Measurements from ENCODE around the gene LRRC27. TPM values are rescaled to one million over a fixed set of nuclear protein-coding genes. Genes with fewer than 3 reads are reported as not detected.

The LRRC27 gene
- polyA plus RNA-seq, 4 donors: 23.2 to 40.2 (median 26.1) TPM

GRCh38 chr10:132397671-132398565, 65.9 kb downstream of the LRRC27 start:
- no peak for DNase-seq (ENCODE audit: low read depth in 4 of 4, low spot score in 3 of 4)

GRCh38 chr10:132398566-132398991, 66.6 kb downstream of the LRRC27 start:
- DNase-seq (ENCODE audit: low read depth in 4 of 4, low spot score in 3 of 4): no peak

- no peak for DNase-seq (ENCODE audit: low read depth in 4 of 4, low spot score in 3 of 4)
Observed at GRCh38 chr10:132399117-132400035, 67.4 kb downstream of the LRRC27 start.

- no peak for DNase-seq (ENCODE audit: low read depth in 4 of 4, low spot score in 3 of 4)
Observed at GRCh38 chr10:132400041-132400546, 68.1 kb downstream of the LRRC27 start.

- DNase-seq (ENCODE audit: low read depth in 4 of 4, low spot score in 3 of 4): no peak
Observed at GRCh38 chr10:132400547-132401151, 68.7 kb downstream of the LRRC27 start.

GRCh38 chr10:132401401-132402118, 69.6 kb downstream of the LRRC27 start:
- no peak for DNase-seq (ENCODE audit: low read depth in 4 of 4, low spot score in 3 of 4)

DNA sequence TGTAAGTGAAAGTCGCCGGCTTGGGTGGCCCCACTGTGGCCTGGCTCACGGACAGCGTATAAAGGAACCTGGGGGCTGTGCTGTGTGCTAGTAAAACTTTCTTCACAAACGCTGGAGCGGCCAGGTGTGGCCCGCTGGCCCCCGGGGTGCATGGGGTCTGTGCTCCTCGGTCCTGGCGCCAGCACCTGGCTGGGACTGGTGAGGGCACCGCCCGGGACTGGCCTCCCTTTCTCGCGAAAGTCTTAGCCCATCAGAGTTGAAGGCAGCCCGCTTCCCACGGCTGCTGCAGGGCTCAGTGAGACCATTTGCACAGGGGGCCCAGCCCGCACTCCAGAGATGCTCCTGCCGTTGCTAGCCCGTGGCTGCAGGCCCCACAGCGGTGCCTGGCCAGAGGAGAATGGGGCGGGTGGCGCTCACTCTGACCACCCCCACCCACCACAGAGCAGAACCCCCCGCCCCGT, 70.8 kb downstream of the LRRC27 start:
- DNase-seq (ENCODE audit: low read depth in 4 of 4, low spot score in 3 of 4): no peak

GRCh38 chr10:132403511-132404168, 71.6 kb downstream of the LRRC27 start:
- DNase-seq (ENCODE audit: low read depth in 4 of 4, low spot score in 3 of 4): no peak

DNA sequence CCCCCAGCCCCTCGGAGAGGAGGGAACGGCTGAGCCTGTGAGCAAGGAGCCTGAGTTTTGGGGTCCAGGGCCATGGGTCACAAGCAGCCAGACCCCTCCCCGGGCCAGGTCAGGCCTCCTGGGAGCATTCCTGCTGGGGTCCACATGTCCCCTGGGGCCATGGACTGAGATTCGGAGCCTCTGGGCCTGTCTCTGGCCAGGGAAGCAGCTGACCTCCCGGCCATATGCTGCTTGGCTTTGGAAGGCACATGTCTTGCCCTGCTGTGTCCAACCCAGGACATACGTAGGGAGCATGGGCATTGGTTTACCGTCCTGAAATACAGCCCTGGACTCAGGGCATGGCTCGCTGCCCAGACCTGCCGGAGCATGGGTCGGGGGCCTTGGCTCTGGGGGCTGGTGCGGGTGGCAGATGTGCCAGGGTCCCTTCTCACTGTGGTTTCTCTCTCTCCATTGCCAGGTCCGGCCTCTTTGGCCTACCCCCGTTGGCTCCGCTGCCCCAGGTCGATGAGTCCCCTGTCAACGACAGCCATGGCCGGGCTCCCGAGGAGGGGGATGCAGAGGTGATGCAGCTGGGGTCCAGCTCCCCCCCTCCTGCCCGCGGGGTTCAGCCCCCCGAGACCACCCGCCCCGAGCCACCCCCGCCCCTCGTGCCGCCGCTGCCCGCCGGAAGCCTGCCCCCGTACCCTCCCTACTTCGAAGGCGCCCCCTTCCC, 72.3 kb downstream of the LRRC27 start:
- DNase-seq (ENCODE audit: low read depth in 4 of 4, low spot score in 3 of 4): no peak

DNA sequence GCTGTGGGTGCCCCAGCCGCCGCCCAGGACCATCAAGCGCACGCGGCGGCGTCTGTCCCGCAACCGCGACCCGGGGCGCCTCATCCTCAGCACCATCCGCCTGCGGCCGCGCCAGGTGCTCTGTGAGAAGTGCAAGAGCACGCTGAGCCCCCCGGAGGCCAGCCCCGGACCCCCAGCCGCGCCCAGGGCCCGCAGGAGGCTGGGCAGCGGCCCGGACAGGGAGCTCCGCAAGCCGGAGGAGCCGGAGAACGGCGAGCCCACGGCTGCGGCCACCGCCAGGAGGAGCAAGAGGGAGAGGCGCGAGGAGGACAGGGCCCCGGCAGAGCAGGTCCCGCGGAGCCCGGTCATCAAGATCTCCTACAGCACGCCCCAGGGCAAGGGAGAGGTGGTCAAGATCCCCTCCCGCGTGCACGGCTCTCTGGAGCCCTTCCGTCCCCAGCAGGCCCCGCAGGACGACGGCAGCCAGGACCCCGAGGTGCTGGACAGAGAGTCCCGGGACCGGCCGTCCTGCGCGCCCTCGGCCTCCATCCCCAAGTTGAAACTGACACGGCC, 73.0 kb downstream of the LRRC27 start:
- no peak for DNase-seq (ENCODE audit: low read depth in 4 of 4, low spot score in 3 of 4)

DNA sequence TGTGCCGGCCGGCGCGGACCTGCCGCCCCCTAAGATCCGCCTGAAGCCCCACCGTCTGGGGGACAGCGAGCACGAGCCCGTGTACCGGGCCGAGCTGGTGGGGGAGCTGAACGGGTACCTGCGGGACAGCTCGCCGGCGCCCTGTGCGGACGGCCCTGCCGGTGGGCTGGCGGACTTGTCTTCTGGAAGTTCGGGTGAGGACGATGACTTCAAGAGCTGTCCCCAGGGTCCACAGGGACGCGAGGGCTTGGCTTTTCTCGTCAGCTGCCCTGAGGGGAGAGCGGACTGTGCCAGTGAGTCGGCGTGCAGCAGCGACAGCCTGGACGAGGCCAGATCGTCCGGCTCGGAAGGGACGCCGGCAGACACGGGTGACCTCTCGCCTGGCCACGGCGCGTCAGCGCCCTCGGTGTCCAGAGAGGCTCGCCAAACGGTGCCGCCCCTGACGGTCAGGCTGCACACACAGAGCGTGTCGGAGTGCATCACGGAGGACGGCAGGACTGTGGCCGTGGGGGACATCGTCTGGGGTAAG, 73.5 kb downstream of the LRRC27 start:
- no peak for DNase-seq (ENCODE audit: low read depth in 4 of 4, low spot score in 3 of 4)

DNA sequence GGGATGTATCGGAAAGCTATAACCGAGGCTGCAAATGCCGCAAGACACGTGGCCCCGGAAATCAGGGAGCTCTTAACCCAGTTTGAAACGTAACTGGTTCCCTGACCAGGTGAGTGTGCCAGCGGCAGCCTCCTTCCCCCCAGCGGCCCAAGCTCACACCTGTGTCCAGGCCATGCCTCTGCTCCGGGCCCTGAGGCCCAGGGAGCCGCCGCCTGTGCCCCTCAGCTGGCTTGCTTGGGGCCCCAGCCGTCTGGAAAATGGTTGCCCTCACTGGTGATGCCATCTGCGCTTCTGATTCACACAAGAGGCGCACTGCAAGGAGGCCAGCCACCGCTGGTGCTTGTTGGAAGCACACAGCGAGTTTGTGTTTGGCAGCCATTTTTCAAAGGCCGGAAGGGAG, 74.2 kb downstream of the LRRC27 start:
- DNase-seq (ENCODE audit: low read depth in 4 of 4, low spot score in 3 of 4): no peak

DNA sequence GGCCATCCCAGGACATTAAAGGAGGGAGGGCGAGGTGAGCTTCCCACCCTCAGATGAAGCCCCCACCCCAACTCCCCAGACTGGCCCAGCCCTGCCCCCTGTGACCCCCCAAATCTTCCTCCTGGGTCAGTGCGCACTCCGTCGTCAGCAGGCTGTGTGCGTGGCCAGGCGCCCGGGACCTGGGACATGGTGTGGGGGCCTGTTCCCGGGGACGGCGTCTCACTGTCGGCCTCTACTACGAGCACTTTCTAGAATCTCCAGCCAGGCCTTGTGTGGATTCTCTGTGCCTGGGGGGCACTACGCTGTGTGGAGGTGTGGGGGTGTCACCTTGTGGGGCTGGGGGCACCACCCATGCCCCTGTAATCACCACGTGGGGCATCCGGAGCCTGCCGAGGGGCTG, 74.8 kb downstream of the LRRC27 start:
- DNase-seq (ENCODE audit: low read depth in 4 of 4, low spot score in 3 of 4): no peak

GRCh38 chr10:132407243-132407746, 75.3 kb downstream of the LRRC27 start:
- no peak for DNase-seq (ENCODE audit: low read depth in 4 of 4, low spot score in 3 of 4)

DNA sequence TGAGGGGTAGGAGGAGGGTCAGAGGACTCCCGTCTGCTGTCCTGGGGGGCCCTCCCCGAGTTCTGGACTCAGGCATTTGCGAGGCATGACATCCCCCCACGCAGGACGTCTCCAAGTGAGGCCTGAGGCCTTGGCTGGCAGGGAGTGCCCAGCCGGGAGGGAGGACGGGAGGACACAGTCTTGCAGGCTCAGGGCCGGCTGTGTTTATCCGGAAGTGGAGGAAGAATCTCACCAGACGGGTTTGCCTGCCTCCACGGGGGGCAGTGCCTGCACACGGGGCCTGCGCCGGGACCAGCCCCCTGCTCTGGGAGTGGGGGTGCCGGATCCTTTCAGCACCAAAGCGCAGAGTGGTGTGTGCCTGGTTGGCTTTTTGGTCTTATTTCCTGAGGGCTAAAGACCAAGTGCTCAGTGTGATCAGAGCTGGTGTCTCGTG, 75.9 kb downstream of the LRRC27 start:
- peak in 3 of 4 donors; percentile 73 to 86 (median 79) for DNase-seq (ENCODE audit: low read depth in 4 of 4, low spot score in 3 of 4)

DNA sequence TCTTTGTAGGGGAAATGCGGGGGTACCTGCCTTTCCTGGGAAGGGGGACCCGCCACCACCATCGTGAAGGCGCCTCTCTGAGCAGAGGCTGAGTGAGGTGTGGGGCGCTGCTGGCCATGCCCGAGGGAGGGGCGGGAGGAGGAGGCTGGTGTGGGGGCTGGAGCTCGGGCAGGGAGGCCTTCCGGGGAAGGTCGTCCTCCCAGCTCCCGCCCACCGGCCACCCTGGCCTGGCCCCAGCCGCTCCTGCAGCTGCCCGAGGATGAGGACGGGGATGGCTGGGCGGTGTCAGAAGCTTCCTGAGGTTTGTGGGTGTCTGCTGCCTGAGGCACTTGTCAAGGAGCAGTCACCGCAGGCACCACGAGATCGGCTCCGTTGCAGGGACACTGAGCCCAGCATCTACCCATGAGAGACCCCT, 76.4 kb downstream of the LRRC27 start:
- no peak for DNase-seq (ENCODE audit: low read depth in 4 of 4, low spot score in 3 of 4)

DNA sequence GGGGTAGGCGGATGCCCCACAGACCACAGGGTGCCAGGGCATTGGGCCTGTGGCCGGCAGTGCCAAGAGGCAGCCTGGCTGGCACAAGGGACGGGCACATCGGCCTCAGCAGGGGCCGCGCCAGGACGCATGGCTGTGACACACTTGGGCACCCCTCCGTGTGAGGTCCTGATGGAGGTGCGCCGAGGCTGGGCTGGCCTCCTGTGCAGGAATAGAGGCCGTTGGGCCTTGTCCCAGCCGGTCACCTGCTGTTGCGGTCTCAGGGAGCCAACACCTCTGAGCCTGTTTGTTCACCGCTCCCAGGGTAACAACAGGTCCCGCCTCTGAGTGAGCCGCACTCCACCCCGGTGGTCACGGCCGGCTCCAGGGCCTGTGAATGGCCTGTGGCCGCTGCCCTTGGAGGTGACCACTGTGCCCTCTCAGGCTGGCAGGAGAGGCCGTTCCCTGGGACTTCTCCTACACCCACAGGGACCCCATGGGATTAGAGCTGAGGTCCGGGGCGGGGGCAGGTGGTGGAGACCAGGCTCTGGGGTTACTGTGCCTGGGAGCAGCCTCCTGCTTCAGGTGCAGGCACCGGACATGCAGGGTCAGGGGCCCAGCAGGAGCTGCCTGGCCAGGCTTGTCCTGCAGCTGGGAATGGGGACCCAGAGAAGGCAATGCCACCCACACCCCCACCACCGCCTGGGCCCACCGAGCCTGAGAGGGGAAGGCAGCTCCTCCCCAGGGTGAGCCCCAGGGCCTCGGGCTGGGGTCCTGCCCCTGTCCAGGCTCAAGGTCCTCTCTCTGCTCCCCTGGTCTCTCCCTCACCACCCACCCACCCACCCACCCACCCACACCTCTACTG, 77.1 kb downstream of the LRRC27 start:
- no peak for DNase-seq (ENCODE audit: low read depth in 4 of 4, low spot score in 3 of 4)

Measured in right renal pelvis (tissue), 4 donors.